ENCODE measurements around the gene SAMD10. TPM values are rescaled to one million over a fixed set of nuclear protein-coding genes. Genes with fewer than 3 reads are reported as not detected.

The SAMD10 gene
- total and polyA plus RNA-seq, 2 of the 8 experiments (the other 6 are each of a cell fraction or from before 2014, with no cell fraction given): 3.0 to 5.2 TPM

DNA sequence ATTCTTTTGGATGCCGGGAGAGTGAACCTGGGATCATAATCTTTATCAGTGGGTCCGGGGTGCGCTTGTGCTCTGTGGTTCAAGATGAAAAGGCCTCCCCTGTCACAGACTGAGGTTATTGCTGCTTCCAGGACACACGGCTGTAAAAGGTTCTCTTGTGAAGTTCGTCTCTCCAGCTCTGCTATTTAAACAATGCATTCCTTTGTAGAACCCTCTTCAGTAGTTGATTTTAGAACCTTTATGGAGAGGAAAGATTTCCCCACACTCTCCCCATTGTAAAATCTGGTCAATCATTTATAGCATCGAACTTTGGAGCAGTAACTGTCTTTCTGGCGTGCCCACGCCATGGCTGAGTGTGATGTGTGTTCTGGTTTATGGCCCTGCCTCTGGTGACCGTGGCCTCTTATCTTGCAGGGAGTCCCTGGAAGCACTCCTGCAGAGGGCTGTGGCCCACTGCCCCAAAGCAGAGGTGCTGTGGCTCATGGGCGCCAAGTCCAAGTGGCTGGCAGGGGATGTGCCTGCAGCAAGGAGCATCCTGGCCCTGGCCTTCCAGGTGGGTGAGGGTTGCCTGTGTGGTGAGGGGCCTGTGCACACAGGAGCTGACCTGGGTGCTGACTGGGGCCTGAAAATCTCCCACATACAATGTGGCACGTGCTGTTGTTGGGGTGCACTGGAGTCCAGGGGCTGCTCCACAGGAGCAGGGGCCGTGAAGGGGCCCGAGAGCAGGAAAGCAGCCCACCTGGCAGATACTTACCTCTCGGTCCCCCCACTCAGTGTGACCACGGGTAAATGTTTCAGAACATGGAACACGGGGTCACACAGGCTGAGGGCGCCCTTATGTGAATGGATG is 44.9 kb upstream of the SAMD10 start:
- Histone ChIP-seq H3K79me2 (ENCODE audit: control insufficient read depth in 1 of 2, insufficient read depth in 2 of 2, low read length in 2 of 2) (no peaks in the 10 kb centered on the region), H3K9ac (replicated peaks in 1 of 4; ENCODE audit: extremely low read depth in 1 of 4, low read depth in 3 of 4, low read length in 3 of 4) (no peak overlapping the region), H4K20me1 (replicated peaks in 1 of 2; ENCODE audit: control insufficient read depth in 1 of 2, insufficient read depth in 2 of 2, low read length in 2 of 2) (peaks cover 3 to 20% of the 10 kb centered on the region in 2 experiments), H4K8ac (ENCODE audit: extremely low read depth, insufficient read depth, low read length) (no peak overlapping the region; the same call in 1 of the 2 replicates), H3K9me3 (ENCODE audit: insufficient read depth in 2 of 2, low read depth in 1 of 2, low read length in 1 of 2) (no peaks in the 10 kb centered on the region), H4K5ac (ENCODE audit: insufficient read length, low read depth, low read length) (no peak overlapping the region), H2BK5ac (ENCODE audit: low read depth, low read length) (no peak overlapping the region), H3K27ac (ENCODE audit: low read depth, low read length) (no peak overlapping the region), H2BK12ac (ENCODE audit: low read depth, low read length) (no peak overlapping the region), H3K4me2 (ENCODE audit: insufficient read depth in 1 of 2, low read depth in 2 of 2, low read length in 2 of 2) (no peak overlapping the region), H2BK15ac (ENCODE audit: low read length) (no peak overlapping the region), H3K56ac (replicated peaks; ENCODE audit: insufficient read length, low read depth, low read length) (no peak overlapping the region), H3K14ac (ENCODE audit: insufficient read length) (no peak overlapping the region), H3K18ac (ENCODE audit: extremely low read depth, low read length) (no peak overlapping the region), H3K23ac (ENCODE audit: insufficient read length) (no peak overlapping the region), H3K23me2 (ENCODE audit: low read depth, low read length) (0 out of 2 replicates have a peak, but pooled peaks cover 4% of the 10 kb centered on the region), H2AK5ac (ENCODE audit: low read depth, low read length) (no peak overlapping the region), H3K4me3 (ENCODE audit: extremely low read depth in 1 of 4, insufficient read depth in 2 of 4, low read depth in 3 of 4, low read length in 4 of 4) (no peak overlapping the region), H3K4me1 (replicated peaks in 1 of 4; ENCODE audit: control insufficient read depth in 3 of 4, insufficient read depth in 4 of 4, low read length in 3 of 4) (no peaks in the 10 kb centered on the region), H3K27me3 (replicated peaks in 1 of 4; ENCODE audit: control insufficient read depth in 3 of 4, extremely low read depth in 1 of 4, insufficient read depth in 3 of 4, low read length in 3 of 4) (no peaks in the 10 kb centered on the region), H2BK20ac (ENCODE audit: low read length) (no peak overlapping the region), H4K91ac (replicated peaks; ENCODE audit: insufficient read length, low read length) (no peak overlapping the region), H3K4ac (replicated peaks; ENCODE audit: insufficient read length, low read depth, low read length) (no peak overlapping the region), H2BK120ac (replicated peaks; ENCODE audit: low read depth, low read length) (no peak overlapping the region), H3K79me1 (ENCODE audit: low read depth, low read length) (peaks cover 10% of the 10 kb centered on the region), H3K36me3 (ENCODE audit: control insufficient read depth in 2 of 4, insufficient read depth in 4 of 4, low read length in 3 of 4) (peaks cover 18 to 47% (median 45%) of the 10 kb centered on the region in 4 experiments), H2AFZ (ENCODE audit: low read length) (no peak overlapping the region)
- FAIRE-seq (no peak), DNase-seq (ENCODE audit: low read depth in 1 of 2, low spot score in 2 of 2) (no peak)
- 90% methylated on average over 17 of the region's 17 CpGs; no CpG with 5 or more reads in 1 of the 2 experiments for WGBS, 2 experiments (ENCODE audit: extremely low coverage in 1 of 2, insufficient coverage in 1 of 2, insufficient read length in 1 of 2, insufficient replicate concordance in 2 of 2, low coverage in 1 of 2, low lambda C conversion rate in 2 of 2, missing lambda C conversion rate in 1 of 2)
- ChIA-PET CTCF (ENCODE audit: partially characterized antibody) (interaction anchor here (0.6 to 3.0 kb wide), 3 partner anchors 14 to 96 kb away, joined by 3 to 17 read pairs (median 5); no protein-coding TSS in a partner anchor), POLR2A (ENCODE audit: partially characterized antibody) (interaction anchor here (0.7 to 1.5 kb wide), 2 partner anchors 9 to 10 kb away, joined by 3 to 5 read pairs; no protein-coding TSS in a partner anchor)
- TF ChIP-seq POLR2AphosphoS5 (IDR thresholded peaks at IDR 0.05; ENCODE audit: low read depth, low read length) (no peak), SP2 (IDR thresholded peaks at IDR 0.05; ENCODE audit: low read length) (no peak), ZNF274 (IDR thresholded peaks at IDR 0.05; ENCODE audit: borderline replicate concordance, extremely low read depth, low read length) (no peak), GABPA (IDR thresholded peaks at IDR 0.05; ENCODE audit: borderline replicate concordance, insufficient read depth, low read length) (no peak), SP4 (IDR thresholded peaks at IDR 0.05; ENCODE audit: low read length) (no peak), KDM1A (IDR thresholded peaks at IDR 0.05; ENCODE audit: borderline replicate concordance, low read length) (no peak), KDM4A (IDR thresholded peaks at IDR 0.05; ENCODE audit: low read depth, low read length, severe bottlenecking) (no peak), CTBP2 (IDR thresholded peaks at IDR 0.05; ENCODE audit: borderline replicate concordance, insufficient read depth, insufficient read length, low read length) (no peak), PHF8 (conservative IDR thresholded peaks at IDR 0.05; ENCODE audit: low read depth, low read length) (no peak), TCF12 (IDR thresholded peaks at IDR 0.05; ENCODE audit: low read depth, low read length) (no peak), SIRT6 (IDR thresholded peaks at IDR 0.05; ENCODE audit: low read length) (no peak)
- TF ChIP-seq, protein P1, sequence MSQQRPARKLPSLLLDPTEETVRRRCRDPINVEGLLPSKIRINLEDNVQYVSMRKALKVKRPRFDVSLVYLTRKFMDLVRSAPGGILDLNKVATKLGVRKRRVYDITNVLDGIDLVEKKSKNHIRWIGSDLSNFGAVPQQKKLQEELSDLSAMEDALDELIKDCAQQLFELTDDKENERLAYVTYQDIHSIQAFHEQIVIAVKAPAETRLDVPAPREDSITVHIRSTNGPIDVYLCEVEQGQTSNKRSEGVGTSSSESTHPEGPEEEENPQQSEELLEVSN (IDR thresholded peaks at IDR 0.05): no peak

All from H1 (cell line).